Breast epithelium (tissue), 4 donors: Measurements from ENCODE around the gene NUDCD2. TPM values are rescaled to one million over a fixed set of nuclear protein-coding genes. Genes with fewer than 3 reads are reported as not detected.
"Not testable (repeated sequence)": the region's sequence is repeated elsewhere in the genome, so short reads cannot be mapped to it uniquely, and the experiment has no call there.

Source experiments
- DNase-seq, 2 donors: peaks; one replicate each; pipeline ENCODE4 v3.0.0-alpha.2; 2019; ENCODE audit warnings: low spot score in 2 of 2
- H3K27ac ChIP-seq, 2 donors: fragments of 200-600 bp; sonication (generic) in 1 of 2; one replicate each; pipeline ENCODE4 v1.5.1; 2016 to 2019; ENCODE audit warnings: mild to moderate bottlenecking in 1 of 2
- H3K27me3 ChIP-seq, 2 donors: fragments of 200-600 bp; sonication (generic) in 1 of 2; one replicate each; pipeline versions ENCODE4 v1.5.1 to v1.6.0; 2017 to 2019; ENCODE audit warnings: control low read depth in 1 of 2, mild to moderate bottlenecking in 1 of 2
- H3K36me3 ChIP-seq: fragments of 200-600 bp; one replicate; pipeline ENCODE4 v1.5.1; 2019
- H3K4me1 ChIP-seq, 2 donors: fragments of 200-600 bp; sonication (generic); one replicate each; pipeline ENCODE4 v1.5.1; 2016 to 2019; ENCODE audit warnings: control low read depth in 1 of 2
- H3K4me3 ChIP-seq, 3 donors: fragments of 200-600 bp; sonication (generic); 1 replicate in 2 of 3; 2 replicates in 1 of 3; pipeline ENCODE4 v1.5.1; 2016 to 2019; ENCODE audit warnings: mild to moderate bottlenecking in 3 of 3, moderate library complexity in 2 of 3
- H3K9me3 ChIP-seq, 2 donors: fragments of 200-600 bp; sonication (generic) in 1 of 2; one replicate each; pipeline ENCODE4 v1.5.1; 2016 to 2019; ENCODE audit warnings: control low read depth in 1 of 2
- POLR2A ChIP-seq: fragments of 450-650 bp; IDR thresholded peaks from one replicate; pipeline ENCODE4 v1.6.1; 2016; ENCODE audit warnings: antibody characterized with exemption, mild to moderate bottlenecking, moderate library complexity
- POLR2AphosphoS5 ChIP-seq, 3 donors: sonication (generic); formaldehyde crosslinking; IDR thresholded peaks; one replicate each; pipeline ENCODE4 v1.6.1; 2017; ENCODE audit warnings: antibody characterized with exemption in 3 of 3
- intact Hi-C: fragments of 100-400 bp; cut with DNase I; formaldehyde crosslinking; loops from one replicate; pipeline ENCODE4 v1.15.1; 2023; ENCODE audit warnings: low total_unique reads
- total RNA-seq, 3 donors: library from RNA; depleted of rRNA; stranded (reverse); fragments of >200 nt; gene quantifications; one replicate each; pipeline ENCODE4 v1.1.0, GENCODE V29; 2016
- TF ChIP-seq, protein P1 (sequence below), 3 donors: fragments of 450-650 bp; IDR thresholded peaks; one replicate each; pipeline ENCODE4 v1.5.1; 2016 to 2017; ENCODE audit warnings: antibody characterized with exemption in 3 of 3, mild to moderate bottlenecking in 3 of 3, moderate library complexity in 3 of 3

Gene NUDCD2
- total RNA-seq, 3 donors from 2014 or later = 7.0 to 9.8 (median 7.2) TPM

DNA sequence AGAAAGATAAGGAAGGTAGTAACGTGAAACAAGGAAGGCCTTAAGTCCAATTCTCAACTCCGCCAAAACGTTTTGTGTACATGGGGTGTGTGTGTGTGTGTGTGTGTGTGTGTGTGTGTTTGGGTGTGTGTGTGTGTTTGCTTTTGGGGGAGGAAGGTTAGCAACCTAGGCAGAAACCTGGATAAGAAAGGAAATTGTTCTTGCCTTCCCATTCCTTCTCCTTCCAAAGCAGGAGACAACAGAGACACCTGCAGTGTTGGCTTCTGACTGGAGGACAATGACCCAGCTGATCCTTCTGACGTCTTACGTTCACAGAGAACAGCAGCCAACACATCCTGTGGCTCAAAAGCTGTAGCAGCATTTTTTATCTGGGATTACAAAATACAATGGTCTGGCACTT, 26.6 kb downstream of the NUDCD2 start:
- Histone ChIP-seq H3K9me3 (no peaks in the 10 kb centered on the region), H3K27ac (no peak overlapping the region), H3K27me3 (no peaks in the 10 kb centered on the region), H3K4me1 (no peaks in the 10 kb centered on the region), H3K4me3 (no peak overlapping the region), H3K36me3 (no peaks in the 10 kb centered on the region)
- no peak for DNase-seq
- TF ChIP-seq POLR2A (no peak), POLR2AphosphoS5 (IDR thresholded peaks at IDR 0.05) (no peak)
- TF ChIP-seq, protein P1, sequence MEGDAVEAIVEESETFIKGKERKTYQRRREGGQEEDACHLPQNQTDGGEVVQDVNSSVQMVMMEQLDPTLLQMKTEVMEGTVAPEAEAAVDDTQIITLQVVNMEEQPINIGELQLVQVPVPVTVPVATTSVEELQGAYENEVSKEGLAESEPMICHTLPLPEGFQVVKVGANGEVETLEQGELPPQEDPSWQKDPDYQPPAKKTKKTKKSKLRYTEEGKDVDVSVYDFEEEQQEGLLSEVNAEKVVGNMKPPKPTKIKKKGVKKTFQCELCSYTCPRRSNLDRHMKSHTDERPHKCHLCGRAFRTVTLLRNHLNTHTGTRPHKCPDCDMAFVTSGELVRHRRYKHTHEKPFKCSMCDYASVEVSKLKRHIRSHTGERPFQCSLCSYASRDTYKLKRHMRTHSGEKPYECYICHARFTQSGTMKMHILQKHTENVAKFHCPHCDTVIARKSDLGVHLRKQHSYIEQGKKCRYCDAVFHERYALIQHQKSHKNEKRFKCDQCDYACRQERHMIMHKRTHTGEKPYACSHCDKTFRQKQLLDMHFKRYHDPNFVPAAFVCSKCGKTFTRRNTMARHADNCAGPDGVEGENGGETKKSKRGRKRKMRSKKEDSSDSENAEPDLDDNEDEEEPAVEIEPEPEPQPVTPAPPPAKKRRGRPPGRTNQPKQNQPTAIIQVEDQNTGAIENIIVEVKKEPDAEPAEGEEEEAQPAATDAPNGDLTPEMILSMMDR (IDR thresholded peaks at IDR 0.05) = no peak
- intact Hi-C loops = no loop called here

DNA sequence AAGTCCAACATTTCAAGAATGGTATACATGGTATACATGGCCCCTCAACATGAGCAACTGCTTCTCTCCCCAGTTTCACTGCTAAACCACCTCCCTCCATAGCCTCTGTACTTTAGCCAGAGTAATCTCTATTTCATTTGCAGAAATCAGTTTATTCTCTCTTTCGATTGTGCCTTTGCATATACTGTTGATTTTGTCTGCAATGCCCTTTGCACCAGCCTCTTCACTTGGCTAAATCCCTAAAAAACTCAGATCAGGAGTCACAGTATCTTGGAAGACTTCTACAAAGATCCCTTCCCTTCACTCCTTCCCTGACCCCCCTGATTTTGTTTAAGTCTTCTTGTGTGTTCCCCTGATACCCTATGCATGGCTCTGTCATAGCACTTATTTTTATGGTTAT, 27.4 kb downstream of the NUDCD2 start:
- no peak for DNase-seq
- H3K36me3 ChIP-seq = no peaks in the 10 kb centered on the region

DNA sequence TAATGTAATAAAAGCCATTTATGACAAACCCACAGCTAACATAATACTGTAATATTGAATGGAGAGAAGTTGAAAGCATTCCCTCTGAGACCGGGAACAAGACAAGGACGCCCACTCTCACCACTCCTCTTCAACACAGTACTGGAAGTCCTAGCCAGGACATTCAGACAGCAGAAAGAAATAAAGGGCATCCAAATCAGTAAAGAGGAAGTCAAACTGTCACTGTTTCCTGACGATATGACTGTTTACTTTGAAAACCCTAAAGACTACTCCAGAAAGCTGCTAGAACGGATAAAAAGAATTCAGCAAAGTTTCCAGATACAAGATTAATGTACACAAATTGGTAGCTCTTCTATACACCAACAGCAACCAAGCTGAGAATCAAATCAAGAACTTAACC, 33.8 kb downstream of the NUDCD2 start:
- H3K27me3 ChIP-seq, H3K36me3 ChIP-seq, H3K4me1 ChIP-seq, H3K27ac ChIP-seq, intact Hi-C loops, DNase-seq, H3K9me3 ChIP-seq, H3K4me3 ChIP-seq: not testable (repeated sequence)

More for the DNA sequence above, 27.4 kb downstream of the NUDCD2 start:
- H3K27ac ChIP-seq = no peak overlapping the region
- no peak for TF ChIP-seq POLR2A
- no peaks in the 10 kb centered on the region for H3K27me3 ChIP-seq
- no peak overlapping the region for H3K4me3 ChIP-seq
- H3K9me3 ChIP-seq = no peaks in the 10 kb centered on the region
- intact Hi-C loops = no loop called here
- no peaks in the 10 kb centered on the region for H3K4me1 ChIP-seq

DNA sequence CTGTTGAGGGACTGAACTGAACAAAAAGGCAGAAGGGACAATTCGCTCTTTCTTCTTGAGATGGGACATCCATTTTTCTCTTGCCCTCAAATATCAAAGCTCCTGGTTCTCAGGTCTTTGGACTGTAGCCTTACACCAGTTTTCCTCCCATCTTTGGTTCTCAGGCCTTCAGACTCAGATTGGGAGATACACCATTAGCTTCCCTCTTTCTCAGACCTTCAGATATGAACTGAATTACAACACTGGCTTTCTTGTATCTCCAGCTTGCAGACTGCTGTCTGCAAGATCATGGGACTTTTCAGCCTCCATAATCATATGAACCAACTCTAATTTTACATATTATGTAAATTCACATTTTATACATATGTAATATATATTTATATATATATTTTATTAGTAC, 35.1 kb downstream of the NUDCD2 start:
- H3K4me1 ChIP-seq = no peaks in the 10 kb centered on the region
- no peak overlapping the region for H3K4me3 ChIP-seq
- H3K27ac ChIP-seq = no peak overlapping the region
- intact Hi-C loops = no loop called here
- no peak for DNase-seq
- no peaks in the 10 kb centered on the region for H3K36me3 ChIP-seq
- no peaks in the 10 kb centered on the region for H3K27me3 ChIP-seq
- no peaks in the 10 kb centered on the region for H3K9me3 ChIP-seq
- no peak for TF ChIP-seq POLR2AphosphoS5 (IDR thresholded peaks at IDR 0.05)
- no peak for TF ChIP-seq POLR2A
- TF ChIP-seq, protein P1 (IDR thresholded peaks at IDR 0.05) = no peak

DNA sequence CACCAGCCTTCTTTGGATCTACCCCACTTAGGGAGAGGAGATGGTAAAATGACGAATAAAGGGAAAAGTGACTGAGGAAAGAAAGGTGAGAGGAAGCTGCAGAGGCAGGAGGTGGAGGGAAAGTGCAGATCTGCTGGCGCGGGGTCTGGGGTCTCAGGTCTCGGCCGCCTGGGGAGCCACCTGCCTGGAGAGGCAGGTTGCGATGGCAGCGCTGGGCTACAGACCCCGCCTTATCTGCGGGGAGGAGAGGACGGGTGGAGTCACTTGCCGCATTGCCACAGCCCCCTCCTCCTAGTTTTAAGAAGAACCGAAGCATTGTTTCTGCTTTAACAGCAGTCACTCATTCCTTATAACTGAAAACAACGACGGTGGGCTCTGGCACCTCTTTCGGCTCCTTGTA, 44.2 kb downstream of the NUDCD2 start:
- H3K4me1 ChIP-seq, DNase-seq, H3K27me3 ChIP-seq, intact Hi-C loops, H3K27ac ChIP-seq, H3K9me3 ChIP-seq, H3K4me3 ChIP-seq, H3K36me3 ChIP-seq: not testable (repeated sequence)

DNA sequence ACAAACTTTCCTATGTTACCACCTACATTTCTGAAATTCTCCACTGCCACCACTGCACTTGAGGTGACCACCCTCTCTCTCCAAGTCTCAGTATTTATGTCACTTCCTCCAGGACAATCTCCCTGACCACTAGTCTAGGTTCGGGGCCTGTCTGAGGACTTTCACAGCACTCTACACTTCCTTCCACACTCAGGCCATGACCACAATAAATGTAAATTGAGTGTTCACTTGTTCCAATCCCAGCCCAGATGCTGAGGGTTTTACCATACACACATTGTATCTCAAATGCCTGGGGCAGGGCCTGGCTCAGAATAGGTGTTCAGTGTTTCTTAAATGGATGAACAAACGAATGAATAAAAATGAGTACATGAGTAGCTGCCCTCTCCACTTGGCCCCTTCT, 49.4 kb downstream of the NUDCD2 start:
- no peaks in the 10 kb centered on the region for H3K27me3 ChIP-seq
- intact Hi-C loops = no loop called here
- H3K4me3 ChIP-seq = no peak overlapping the region
- no peak for DNase-seq
- TF ChIP-seq, protein P1 (IDR thresholded peaks at IDR 0.05) = no peak
- TF ChIP-seq POLR2A (no peak), POLR2AphosphoS5 (IDR thresholded peaks at IDR 0.05) (no peak)
- peaks cover 0 to 6% of the 10 kb centered on the region in 2 donors for H3K4me1 ChIP-seq
- H3K9me3 ChIP-seq = no peaks in the 10 kb centered on the region
- no peaks in the 10 kb centered on the region for H3K36me3 ChIP-seq
- no peak overlapping the region for H3K27ac ChIP-seq

DNA sequence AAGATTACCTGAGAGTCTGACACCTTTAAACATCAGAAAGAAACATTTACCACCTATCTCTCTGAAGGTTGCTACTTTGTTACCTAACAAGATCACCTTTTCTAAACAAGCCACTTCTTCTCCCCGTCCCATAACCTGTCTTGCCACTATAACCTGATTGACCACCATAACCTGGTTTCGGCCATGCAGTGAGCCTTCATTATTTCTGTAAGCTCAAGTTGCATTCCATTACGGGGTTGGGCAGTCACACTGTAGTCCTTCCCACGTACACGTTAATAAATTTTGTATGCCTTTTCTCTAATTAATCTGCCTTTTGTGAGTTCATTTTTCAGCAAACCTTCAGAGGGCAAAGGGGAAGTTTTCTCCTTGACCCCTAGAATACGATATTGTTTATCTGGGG, 50.5 kb downstream of the NUDCD2 start:
- Histone ChIP-seq H3K36me3 (no peaks in the 10 kb centered on the region), H3K27ac (no peak overlapping the region), H3K27me3 (no peaks in the 10 kb centered on the region), H3K4me1 (peaks cover 0 to 6% of the 10 kb centered on the region in 2 donors), H3K4me3 (no peak overlapping the region), H3K9me3 (no peaks in the 10 kb centered on the region)
- no peak for DNase-seq
- intact Hi-C loops = no loop called here
- no peak for TF ChIP-seq POLR2A
- TF ChIP-seq, protein P1 (IDR thresholded peaks at IDR 0.05) = no peak
- no peak for TF ChIP-seq POLR2AphosphoS5 (IDR thresholded peaks at IDR 0.05)
